ENCODE measurements around the gene HHATL.

DNA sequence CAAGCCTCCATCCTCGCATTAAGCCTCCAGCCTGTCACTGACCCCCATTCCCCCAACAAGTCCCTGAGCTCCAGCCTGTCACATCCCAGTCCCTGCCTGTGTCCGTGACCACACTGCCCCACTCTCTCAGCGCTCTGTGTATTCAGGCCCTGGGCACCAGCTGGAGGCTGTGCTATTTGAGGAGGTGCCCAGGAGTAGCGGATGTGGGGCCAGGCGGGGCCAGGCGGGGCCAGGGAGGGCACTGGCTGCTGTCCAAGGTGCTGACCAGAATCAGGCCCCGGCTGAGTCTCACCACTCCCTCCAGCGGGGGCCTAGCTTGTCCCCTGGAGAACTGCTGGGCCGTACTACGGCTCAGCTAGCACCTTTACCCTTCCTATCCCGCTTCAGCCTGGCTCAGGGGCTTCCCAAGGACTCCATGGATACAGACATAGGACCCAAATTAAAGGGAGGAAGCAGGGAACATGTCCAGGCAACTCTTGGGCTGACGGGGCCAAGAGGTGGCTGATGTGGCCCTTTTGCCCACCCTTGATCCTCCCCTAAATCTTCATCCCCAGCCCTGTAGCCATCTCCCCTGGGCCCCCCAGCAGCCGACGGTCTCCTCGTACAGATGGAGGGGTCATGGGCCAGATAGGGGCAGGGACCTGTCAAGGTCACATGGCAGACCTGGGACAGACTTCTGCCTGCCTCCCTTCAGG, 1.1 kb downstream of the HHATL start:
- TF ChIP-seq, protein P1, sequence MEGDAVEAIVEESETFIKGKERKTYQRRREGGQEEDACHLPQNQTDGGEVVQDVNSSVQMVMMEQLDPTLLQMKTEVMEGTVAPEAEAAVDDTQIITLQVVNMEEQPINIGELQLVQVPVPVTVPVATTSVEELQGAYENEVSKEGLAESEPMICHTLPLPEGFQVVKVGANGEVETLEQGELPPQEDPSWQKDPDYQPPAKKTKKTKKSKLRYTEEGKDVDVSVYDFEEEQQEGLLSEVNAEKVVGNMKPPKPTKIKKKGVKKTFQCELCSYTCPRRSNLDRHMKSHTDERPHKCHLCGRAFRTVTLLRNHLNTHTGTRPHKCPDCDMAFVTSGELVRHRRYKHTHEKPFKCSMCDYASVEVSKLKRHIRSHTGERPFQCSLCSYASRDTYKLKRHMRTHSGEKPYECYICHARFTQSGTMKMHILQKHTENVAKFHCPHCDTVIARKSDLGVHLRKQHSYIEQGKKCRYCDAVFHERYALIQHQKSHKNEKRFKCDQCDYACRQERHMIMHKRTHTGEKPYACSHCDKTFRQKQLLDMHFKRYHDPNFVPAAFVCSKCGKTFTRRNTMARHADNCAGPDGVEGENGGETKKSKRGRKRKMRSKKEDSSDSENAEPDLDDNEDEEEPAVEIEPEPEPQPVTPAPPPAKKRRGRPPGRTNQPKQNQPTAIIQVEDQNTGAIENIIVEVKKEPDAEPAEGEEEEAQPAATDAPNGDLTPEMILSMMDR (conservative IDR thresholded peaks at IDR 0.05 in 1 of 2, IDR thresholded peaks at IDR 0.05 in 1 of 2; ENCODE audit: low read depth in 1 of 2, low read length in 2 of 2) = no peak
- no peak for TF ChIP-seq EZH2 (IDR thresholded peaks at IDR 0.05; ENCODE audit: low read length, missing control alignments)

All from fibroblast of lung (primary cell).